A549 (cell line): ENCODE results near the gene EFCAB11. TPM values are rescaled to one million over a fixed set of nuclear protein-coding genes. Genes with fewer than 3 reads are reported as not detected.

Experiments used
- ATAC-seq, 2 experiments: fragments of 200-7000 bp in 1 of 2; fragments of >200 bp in 1 of 2; cut with Nextera tagmentation in 1 of 2; cut with Tn5 transposase in 1 of 2; 3 replicates each; pipeline versions ENCODE4 v1.8.0 to v1.9.1; 2018 to 2020; ENCODE audit warnings: mild to moderate bottlenecking in 1 of 2, moderate library complexity in 1 of 2
- CTCF ChIA-PET: fragments of 300-600 bp; sonication (Branson Sonifier 250); formaldehyde crosslinking; extraction: SDS; loops from one replicate; lab custom pipeline; 2021; ENCODE audit warnings: antibody characterized with exemption, inconsistent platforms; lab: Yijun Ruan, JAX
- POLR2A ChIA-PET: fragments of 350-600 bp; formaldehyde crosslinking; extraction: SDS; loops from one replicate; lab custom pipeline; 2021; ENCODE audit warnings: antibody characterized with exemption, inconsistent platforms; lab: Yijun Ruan, JAX
- DNase-seq, 2 experiments: peaks; one replicate each; pipeline versions ENCODE4 v3.0.0 to v3.0.0-alpha.2; 2011 to 2016; ENCODE audit warnings: low read depth in 1 of 2, low spot score in 1 of 2
- FAIRE-seq: peaks from 2 replicates; lab custom pipeline; 2011; peaks lifted over from hg19 to GRCh38; lab: Jason Lieb, UNC
- H3K27ac ChIP-seq, 2 experiments: fragments of >200 bp; sonication (Bioruptor Twin); formaldehyde crosslinking; 3 replicates each; pipeline ENCODE4 v1.5.1; 2016 to 2017
- H3K4me1 ChIP-seq: fragments of >200 bp; sonication (Bioruptor Twin); formaldehyde crosslinking; 3 replicates; pipeline ENCODE4 v1.6.1; 2016
- H3K4me2 ChIP-seq: fragments of >200 bp; sonication (Bioruptor Twin); formaldehyde crosslinking; 3 replicates; pipeline ENCODE4 v1.6.1; 2016
- H3K4me3 ChIP-seq: fragments of >200 bp; sonication (Bioruptor Twin); formaldehyde crosslinking; 3 replicates; pipeline ENCODE4 v1.5.1; 2016
- H3K9me3 ChIP-seq: fragments of >200 bp; sonication (Bioruptor Twin); formaldehyde crosslinking; 3 replicates; pipeline ENCODE4 v1.6.1; 2016
- CBX8 ChIP-seq: fragments of 200-600 bp; sonication (generic); IDR thresholded peaks from 2 replicates; pipeline ENCODE4 v1.6.1; 2016
- CHD4 ChIP-seq: fragments of 200-600 bp; sonication (generic); IDR thresholded peaks from 2 replicates; pipeline ENCODE4 v1.6.1; 2016; ENCODE audit warnings: antibody characterized with exemption, mild to moderate bottlenecking, borderline replicate concordance
- EHF ChIP-seq: fragments of 250-450 bp; sonication (Bioruptor Pico); IDR thresholded peaks from 2 replicates; pipeline ENCODE4 v1.5.0; 2020; ENCODE audit warnings: mild to moderate bottlenecking
- EHMT2 ChIP-seq: fragments of 200-600 bp; sonication (generic); IDR thresholded peaks from 2 replicates; pipeline ENCODE4 v1.6.1; 2016; ENCODE audit warnings: antibody characterized with exemption, low read depth, mild to moderate bottlenecking, moderate library complexity
- ELK1 ChIP-seq: fragments of 150-350 bp; IDR thresholded peaks from 2 replicates; pipeline ENCODE4 v1.6.1; 2014; ENCODE audit warnings: low read depth, mild to moderate bottlenecking, low read length
- EP300 ChIP-seq, 2 experiments: fragments of >200 bp; sonication (Bioruptor Twin); formaldehyde crosslinking; IDR thresholded peaks; 2 replicates in 1 of 2; 3 replicates in 1 of 2; pipeline ENCODE4 v1.6.1; 2016 to 2017
- GATA3 ChIP-seq: IDR thresholded peaks from 2 replicates; pipeline ENCODE4 v1.6.1; 2012; ENCODE audit warnings: borderline replicate concordance
- HDAC2 ChIP-seq: fragments of 200-600 bp; sonication (generic); IDR thresholded peaks from 2 replicates; pipeline ENCODE4 v1.6.1; 2016
- HEYL ChIP-seq: fragments of 250-450 bp; sonication (Bioruptor Pico); IDR thresholded peaks from 2 replicates; pipeline ENCODE4 v1.8.0; 2021; ENCODE audit warnings: mild to moderate bottlenecking, moderate library complexity
- HMGXB4 ChIP-seq: fragments of 250-450 bp; sonication (Bioruptor Pico); IDR thresholded peaks from 2 replicates; pipeline ENCODE4 v1.5.0; 2021; ENCODE audit warnings: mild to moderate bottlenecking, moderate library complexity, borderline replicate concordance
- HOXB5 ChIP-seq: fragments of 250-450 bp; sonication (Bioruptor Pico); IDR thresholded peaks from 2 replicates; pipeline ENCODE4 v1.5.0; 2020; ENCODE audit warnings: mild to moderate bottlenecking, moderate library complexity
- JUNB ChIP-seq: fragments of >200 bp; sonication (Bioruptor Twin); formaldehyde crosslinking; IDR thresholded peaks from 2 replicates; pipeline ENCODE4 v1.6.1; 2016
- KDM1A ChIP-seq: fragments of 200-600 bp; sonication (generic); IDR thresholded peaks from 2 replicates; pipeline ENCODE4 v1.6.1; 2016; ENCODE audit warnings: low read depth, mild to moderate bottlenecking
- MAX ChIP-seq: IDR thresholded peaks from 2 replicates; pipeline ENCODE4 v1.6.1; 2012
- MAZ ChIP-seq: fragments of 150-350 bp; IDR thresholded peaks from 2 replicates; pipeline ENCODE4 v1.6.1; 2014; ENCODE audit warnings: antibody characterized with exemption, low read depth, low read length, borderline replicate concordance
- NPAS2 ChIP-seq: fragments of 250-450 bp; sonication (Bioruptor Pico); IDR thresholded peaks from 2 replicates; pipeline ENCODE4 v1.8.0; 2022; ENCODE audit warnings: mild to moderate bottlenecking, moderate library complexity, borderline replicate concordance
- NR3C1 ChIP-seq: fragments of >200 bp; sonication (Bioruptor Twin); formaldehyde crosslinking; IDR thresholded peaks from 3 replicates; pipeline ENCODE4 v1.6.1; 2017
- PBX3 ChIP-seq: IDR thresholded peaks from 2 replicates; pipeline ENCODE4 v1.6.1; 2012
- PHF8 ChIP-seq: fragments of 200-600 bp; sonication (generic); IDR thresholded peaks from 2 replicates; pipeline ENCODE4 v1.6.1; 2016; ENCODE audit warnings: low read depth, mild to moderate bottlenecking, antibody characterized with exemption, moderate library complexity, borderline replicate concordance
- RAD21 ChIP-seq, 2 experiments: fragments of >200 bp in 1 of 2; sonication (Bioruptor Twin) in 1 of 2; formaldehyde crosslinking in 1 of 2; IDR thresholded peaks in 1 of 2; conservative IDR thresholded peaks in 1 of 2; 2 replicates in 1 of 2; 3 replicates in 1 of 2; pipeline ENCODE4 v1.6.1; 2012 to 2018; ENCODE audit warnings: inconsistent platforms in 1 of 2
- RARB ChIP-seq: fragments of 250-450 bp; sonication (Bioruptor Pico); IDR thresholded peaks from 2 replicates; pipeline ENCODE4 v1.8.0; 2021; ENCODE audit warnings: mild to moderate bottlenecking, moderate library complexity
- SREBF2 ChIP-seq: fragments of 450-650 bp; IDR thresholded peaks from 2 replicates; pipeline ENCODE4 v1.6.1; 2014; ENCODE audit warnings: mild to moderate bottlenecking, moderate library complexity
- TFCP2L1 ChIP-seq: fragments of 250-450 bp; sonication (Bioruptor Pico); IDR thresholded peaks from 2 replicates; pipeline ENCODE4 v1.5.0; 2021; ENCODE audit warnings: mild to moderate bottlenecking
- TP53 ChIP-seq: fragments of 250-450 bp; sonication (Bioruptor Pico); IDR thresholded peaks from 2 replicates; pipeline ENCODE4 v1.5.0; 2021; ENCODE audit warnings: mild to moderate bottlenecking, moderate library complexity
- ZFP36 ChIP-seq: fragments of 450-650 bp; IDR thresholded peaks from 2 replicates; pipeline ENCODE4 v1.6.1; 2014; ENCODE audit warnings: borderline replicate concordance; ENCODE audit not compliant: partially characterized antibody
- WGBS: methylation state at CpG from one replicate; pipeline ENCODE4 v1.1.6; 2017; ENCODE audit errors: missing lambda C conversion rate; 5-methylcytosine and 5-hydroxymethylcytosine counted together
- polyA plus RNA-seq, 4 experiments: library from polyadenylated mRNA; depleted of rRNA in 3 of 4; stranded (reverse); fragments of >200 nt; fragmentation: RNase III in 1 of 4; extraction: RNeasy Plus Mini Kit Qiagen cat#74134 plus additional on column Dnase treatment in 1 of 4; gene quantifications; 2 replicates in 3 of 4; 3 replicates in 1 of 4; pipeline ENCODE4 v1.2.3, GENCODE V29; 2011 to 2017
- TF ChIP-seq, protein P1 (sequence below): fragments of >200 bp; sonication (Bioruptor Twin); formaldehyde crosslinking; IDR thresholded peaks from 2 replicates; pipeline ENCODE4 v1.6.1; 2016

Gene EFCAB11
- polyA plus RNA-seq, 2 of the 4 experiments (the other 2 are of a cell fraction): 18.8 to 19.6 TPM

- H3K4me2 ChIP-seq: no peak overlapping the region
- no peak overlapping the region for H3K4me3 ChIP-seq
- TF ChIP-seq HDAC2 (no peak), EHMT2 (no peak), NR3C1 (no peak), GATA3 (no peak), HOXB5 (CRISPR knock-in tag) (no peak), TP53 (CRISPR knock-in tag) (no peak), PHF8 (no peak), EHF (no peak), PBX3 (no peak), KDM1A (no peak), RARB (no peak), ELK1 (no peak), CBX8 (no peak), EP300 (IDR thresholded peaks at IDR 0.05) (no peak), TFCP2L1 (no peak), HEYL (CRISPR knock-in tag) (no peak), HMGXB4 (CRISPR knock-in tag) (no peak), MAX (no peak), SREBF2 (no peak)
- TF ChIP-seq, protein P1, sequence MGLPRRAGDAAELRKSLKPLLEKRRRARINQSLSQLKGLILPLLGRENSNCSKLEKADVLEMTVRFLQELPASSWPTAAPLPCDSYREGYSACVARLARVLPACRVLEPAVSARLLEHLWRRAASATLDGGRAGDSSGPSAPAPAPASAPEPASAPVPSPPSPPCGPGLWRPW: no peak
- TF ChIP-seq, all 56 proteins: peak for 0
- 55% methylated on average over 1 of the region's 1 CpG for WGBS
- POLR2A ChIA-PET: no interaction called here
- 0 out of 3 replicates have a peak, but pooled peaks cover under 1% of the 10 kb centered on the region for H3K4me1 ChIP-seq
- no peaks in the 10 kb centered on the region for H3K9me3 ChIP-seq
- DNase-seq (no peak), ATAC-seq (no peak), FAIRE-seq (no peak)
- no peak overlapping the region for H3K27ac ChIP-seq
- CTCF ChIA-PET: no interaction called here
Measured at GRCh38 chr14:89851106-89851505, 103.4 kb downstream of the EFCAB11 start.

DNA sequence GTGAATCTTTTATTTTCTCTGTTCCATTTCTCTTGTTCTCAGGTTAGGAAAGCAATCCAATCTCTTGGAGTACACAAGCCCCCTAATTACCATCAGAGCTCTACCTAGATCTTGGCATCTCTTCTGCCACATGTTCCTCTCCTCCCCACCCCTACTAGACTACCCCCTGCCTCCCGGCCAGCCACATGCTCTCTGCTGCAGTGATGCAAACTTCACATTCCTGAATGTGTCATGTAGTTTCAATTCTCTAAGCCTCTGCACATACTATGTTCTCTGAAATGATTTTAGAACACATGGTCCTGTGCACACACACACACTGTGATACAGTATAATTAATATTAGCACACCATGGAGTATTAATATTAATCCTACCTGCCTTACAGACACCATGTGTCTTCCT, 104.6 kb downstream of the EFCAB11 start:
- Histone ChIP-seq H3K4me2 (no peak overlapping the region), H3K4me1 (peaks cover 8% of the 10 kb centered on the region), H3K27ac (no peak overlapping the region), H3K4me3 (no peak overlapping the region), H3K9me3 (no peaks in the 10 kb centered on the region)
- no peak for TF ChIP-seq ZFP36
- no peak for TF ChIP-seq JUNB
- no peak for TF ChIP-seq NPAS2 (CRISPR knock-in tag)
- TF ChIP-seq MAZ: no peak
- no peak for TF ChIP-seq HOXB5 (CRISPR knock-in tag)
- no peak for TF ChIP-seq CHD4
- no peak for TF ChIP-seq NR3C1
- no peak for TF ChIP-seq KDM1A
- no peak for TF ChIP-seq HMGXB4 (CRISPR knock-in tag)
- no peak for TF ChIP-seq RAD21 (conservative IDR thresholded peaks at IDR 0.05 in 1 of 2, IDR thresholded peaks at IDR 0.05 in 1 of 2)
- ChIA-PET POLR2A (no interaction called here), CTCF (no interaction called here)
- DNase-seq (no peak), ATAC-seq (no peak), FAIRE-seq (no peak)
- WGBS: 63% methylated on average over 1 of the region's 1 CpG
